Spinal cord (tissue), 10 donors: ENCODE results near the gene LOXL1. TPM values are rescaled to one million over a fixed set of nuclear protein-coding genes. Genes with fewer than 3 reads are reported as not detected.
"Not testable (repeated sequence)": the region's sequence is repeated elsewhere in the genome, so short reads cannot be mapped to it uniquely, and the experiment has no call there.

Experiments
- DNase-seq, 6 donors: peaks; one replicate each; pipeline versions ENCODE4 v3.0.0 to v3.0.0-alpha.2; 2013 to 2015; ENCODE audit warnings: low spot score in 6 of 6, low read depth in 4 of 6
- H3K27ac ChIP-seq: one replicate; pipeline ENCODE4 v1.5.1; 2013; ENCODE audit warnings: low read depth, low read length, control low read depth
- H3K27me3 ChIP-seq: one replicate; pipeline ENCODE4 v1.6.1; 2013; ENCODE audit warnings: low read length; ENCODE audit not compliant: control insufficient read depth, insufficient read depth
- H3K36me3 ChIP-seq: one replicate; pipeline ENCODE4 v1.6.1; 2013; ENCODE audit warnings: low read length; ENCODE audit not compliant: control insufficient read depth, insufficient read depth
- H3K4me1 ChIP-seq: one replicate; pipeline ENCODE4 v1.6.1; 2013; ENCODE audit warnings: low read length; ENCODE audit not compliant: control insufficient read depth, insufficient read depth
- H3K4me3 ChIP-seq: one replicate; pipeline ENCODE4 v1.5.1; 2013; ENCODE audit warnings: low read depth, low read length, control low read depth
- H3K9me3 ChIP-seq: one replicate; pipeline ENCODE4 v1.6.1; 2013; ENCODE audit warnings: low read length; ENCODE audit not compliant: control insufficient read depth, insufficient read depth
- WGBS: methylation state at CpG from one replicate; pipeline ENCODE4 v1.1.5; 2013; ENCODE audit warnings: missing lambda C conversion rate; ENCODE audit not compliant: insufficient coverage; 5-methylcytosine and 5-hydroxymethylcytosine counted together
- polyA plus RNA-seq, 2 donors: library from polyadenylated mRNA; unstranded; fragments of 120-200 nt; gene quantifications; one replicate each; pipeline ENCODE4 v1.2.1, GENCODE V29; 2013; ENCODE audit not compliant: insufficient read length in 2 of 2
- total RNA-seq, 2 donors: library from RNA; depleted of rRNA in 1 of 2; stranded (reverse); fragments of 120-200 nt in 1 of 2; fragments of >200 nt in 1 of 2; gene quantifications; one replicate each; pipeline versions ENCODE4 v1.2.3 to v1.2.4, GENCODE V29; 2013 to 2014
- donor health status: healthy.

The LOXL1 gene
- total and polyA plus RNA-seq, 4 donors, result 7.9 to 48.2 (median 22.9) TPM

- Histone ChIP-seq H3K4me1 (peaks cover 23% of the 10 kb centered on the region), H3K27me3 (no peaks in the 10 kb centered on the region), H3K27ac (no peak overlapping the region), H3K4me3 (no peak overlapping the region), H3K9me3 (no peaks in the 10 kb centered on the region), H3K36me3 (no peaks in the 10 kb centered on the region)
- DNase-seq, result no peak
- no CpG with 5 or more reads among the region's 3 CpGs for WGBS
These were observed 42.2 kb downstream of the LOXL1 start for GRCh38 chr15:73968461-73968860.

GRCh38 chr15:73969151-73969759 is 43.0 kb downstream of the LOXL1 start:
- WGBS, result 73% methylated on average over 6 of the region's 6 CpGs
- Histone ChIP-seq H3K4me1 (peaks cover 23% of the 10 kb centered on the region), H3K9me3 (no peaks in the 10 kb centered on the region), H3K27ac (no peak overlapping the region), H3K4me3 (no peak overlapping the region), H3K27me3 (no peaks in the 10 kb centered on the region), H3K36me3 (no peaks in the 10 kb centered on the region)
- DNase-seq, result no peak

- WGBS, result 30% methylated on average over 25 of the region's 26 CpGs
- H3K4me1 ChIP-seq, result peaks cover 9% of the 10 kb centered on the region
- peak in 4 of 6 donors; percentile 81 to 96 (median 90) for DNase-seq
These were observed 46.9 kb downstream of the LOXL1 start for GRCh38 chr15:73972984-73973682.

GRCh38 chr15:73973683-73974200 is 47.5 kb downstream of the LOXL1 start:
- H3K9me3 ChIP-seq, H3K4me3 ChIP-seq, H3K36me3 ChIP-seq, H3K27me3 ChIP-seq, H3K4me1 ChIP-seq, DNase-seq, H3K27ac ChIP-seq: not testable (repeated sequence)
- WGBS, result 70% methylated on average over 33 of the region's 39 CpGs

More at GRCh38 chr15:73972984-73973682, 46.9 kb downstream of the LOXL1 start:
- Histone ChIP-seq H3K27ac (no peak overlapping the region), H3K27me3 (peaks cover 3% of the 10 kb centered on the region), H3K4me3 (no peak overlapping the region), H3K9me3 (no peaks in the 10 kb centered on the region), H3K36me3 (no peaks in the 10 kb centered on the region)

- DNase-seq, H3K4me3 ChIP-seq, H3K27ac ChIP-seq, H3K4me1 ChIP-seq, H3K9me3 ChIP-seq, H3K27me3 ChIP-seq, H3K36me3 ChIP-seq: not testable (repeated sequence)
- 65% methylated on average over 9 of the region's 18 CpGs for WGBS
These were observed 49.3 kb downstream of the LOXL1 start for GRCh38 chr15:73975440-73976125.

GRCh38 chr15:73978896-73979295 is 52.6 kb downstream of the LOXL1 start:
- H3K4me1 ChIP-seq, result peaks cover 26% of the 10 kb centered on the region
- no peak overlapping the region for H3K4me3 ChIP-seq
- no peak for DNase-seq
- no peaks in the 10 kb centered on the region for H3K9me3 ChIP-seq
- peaks cover 10% of the 10 kb centered on the region for H3K36me3 ChIP-seq
- 100% methylated on average over 1 of the region's 3 CpGs for WGBS
- H3K27ac ChIP-seq, result no peak overlapping the region
- H3K27me3 ChIP-seq, result peaks cover 3% of the 10 kb centered on the region

- H3K4me1 ChIP-seq, result peaks cover 34% of the 10 kb centered on the region
- WGBS, result no CpG with 5 or more reads among the region's 1 CpG
- no peak overlapping the region for H3K27ac ChIP-seq
- peaks cover 17% of the 10 kb centered on the region for H3K36me3 ChIP-seq
- peaks cover 3% of the 10 kb centered on the region for H3K27me3 ChIP-seq
- no peaks in the 10 kb centered on the region for H3K9me3 ChIP-seq
- H3K4me3 ChIP-seq, result no peak overlapping the region
- DNase-seq, result no peak
These were observed 53.4 kb downstream of the LOXL1 start for GRCh38 chr15:73979636-73980035.

GRCh38 chr15:73981761-73982221 is 55.5 kb downstream of the LOXL1 start:
- no peak for DNase-seq
- no peaks in the 10 kb centered on the region for H3K27me3 ChIP-seq
- H3K4me3 ChIP-seq, result no peak overlapping the region
- H3K27ac ChIP-seq, result peak overlapping the region; percentile 78
- WGBS, result 44% methylated on average over 4 of the region's 5 CpGs
- H3K9me3 ChIP-seq, result no peaks in the 10 kb centered on the region
- H3K36me3 ChIP-seq, result peaks cover 39% of the 10 kb centered on the region
- H3K4me1 ChIP-seq, result peaks cover 39% of the 10 kb centered on the region

GRCh38 chr15:73982222-73982962 is 56.1 kb downstream of the LOXL1 start:
- Histone ChIP-seq H3K27ac (peak overlapping the region; percentile 78), H3K36me3 (peaks cover 44% of the 10 kb centered on the region), H3K27me3 (no peaks in the 10 kb centered on the region), H3K4me3 (no peak overlapping the region), H3K9me3 (no peaks in the 10 kb centered on the region), H3K4me1 (peaks cover 43% of the 10 kb centered on the region)
- DNase-seq, result peak in 4 of 6 donors; percentile 54 to 88 (median 63)
- 35% methylated on average over 5 of the region's 8 CpGs for WGBS
